Gastroesophageal sphincter (tissue), 3 donors: ENCODE data around the gene HAGHL.

Source experiments
- CTCF ChIP-seq, 4 experiments: fragments of 200-600 bp in 2 of 4; fragments of 450-650 bp in 2 of 4; sonication (generic) in 1 of 4; IDR thresholded peaks; one replicate each; pipeline ENCODE4 v1.5.1; 2017 to 2019; ENCODE audit warnings: antibody characterized with exemption in 4 of 4, mild to moderate bottlenecking in 2 of 4, moderate library complexity in 2 of 4
- POLR2A ChIP-seq, 2 donors: fragments of 450-650 bp; IDR thresholded peaks; one replicate each; pipeline ENCODE4 v1.6.1; 2017; ENCODE audit warnings: antibody characterized with exemption in 2 of 2, mild to moderate bottlenecking in 2 of 2, moderate library complexity in 1 of 2
- POLR2AphosphoS5 ChIP-seq: sonication (generic); formaldehyde crosslinking; IDR thresholded peaks from one replicate; pipeline ENCODE4 v1.6.1; 2017; ENCODE audit warnings: antibody characterized with exemption

GRCh38 chr16:677316-678190 lies 49.4 kb upstream of the HAGHL start:
- TF ChIP-seq POLR2A (IDR thresholded peaks at IDR 0.05): no peak
- no peak for TF ChIP-seq CTCF (IDR thresholded peaks at IDR 0.05)
- TF ChIP-seq POLR2AphosphoS5: no peak
